Activated naive CD4-positive, alpha-beta T cell treated with anti-CD3 and anti-CD28 coated beads, Interleukin-2, amount 50 U/mL, for 24 hours (primary cell): ENCODE measurements around the gene SYNDIG1L.
A peak's percentile ranks its signal among the peaks of the same experiment; 100 is the strongest.

Source experiments
- H3K27ac Mint-ChIP-seq: one replicate; pipeline ENCODE4 v1.8.0; 2021; ENCODE audit warnings: mild to moderate bottlenecking, mixed read lengths
- H3K27me3 Mint-ChIP-seq: one replicate; pipeline ENCODE4 v1.8.0; 2021; ENCODE audit warnings: mixed read lengths
- H3K36me3 Mint-ChIP-seq: one replicate; pipeline ENCODE4 v1.8.0; 2021; ENCODE audit warnings: mixed read lengths
- H3K4me1 Mint-ChIP-seq: one replicate; pipeline ENCODE4 v1.8.0; 2021; ENCODE audit warnings: mixed read lengths
- H3K4me3 Mint-ChIP-seq: one replicate; pipeline ENCODE4 v1.8.0; 2021; ENCODE audit warnings: mild to moderate bottlenecking, mixed read lengths
- H3K9me3 Mint-ChIP-seq: one replicate; pipeline ENCODE4 v1.8.0; 2021; ENCODE audit warnings: mixed read lengths

The SYNDIG1L gene

DNA sequence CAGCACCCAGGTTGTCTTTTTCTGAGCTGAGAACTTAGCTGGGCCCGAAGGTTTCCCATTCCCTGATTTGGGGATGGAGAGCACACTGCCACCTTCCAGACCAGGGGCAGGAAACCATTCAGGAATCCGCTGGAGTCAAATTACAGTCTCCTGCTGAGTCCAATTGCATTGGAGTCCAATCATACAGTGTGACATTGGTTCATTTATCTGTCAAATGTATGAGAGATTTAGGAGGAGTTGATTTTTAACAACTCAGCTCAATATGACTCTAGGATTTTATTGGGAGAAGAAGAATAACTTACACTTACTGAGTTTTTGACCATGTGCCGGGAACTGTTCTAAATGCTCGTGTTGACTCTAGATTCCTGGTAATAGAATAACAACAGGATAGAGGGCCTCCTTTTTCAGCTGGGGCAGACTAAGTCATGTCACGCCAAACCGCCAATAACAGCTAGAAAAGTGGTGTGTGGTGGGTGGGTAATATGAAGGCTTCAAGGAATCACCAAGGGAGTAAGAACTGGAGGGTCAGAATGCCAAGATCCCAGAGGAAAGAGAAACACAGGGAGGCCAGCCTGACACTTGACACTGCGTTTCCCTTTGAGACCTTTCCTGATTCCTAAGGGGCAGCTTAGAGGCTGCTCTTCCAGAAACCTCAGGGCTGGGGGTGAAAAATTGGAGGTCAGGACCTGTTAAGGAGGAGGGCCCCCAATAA, 11.5 kb downstream of the SYNDIG1L start:
- Mint-ChIP-seq H3K27ac (no peak overlapping the region), H3K9me3 (no peaks in the 10 kb centered on the region), H3K36me3 (no peaks in the 10 kb centered on the region), H3K4me1 (no peaks in the 10 kb centered on the region), H3K4me3 (no peak overlapping the region), H3K27me3 (peaks cover 2% of the 10 kb centered on the region)

DNA sequence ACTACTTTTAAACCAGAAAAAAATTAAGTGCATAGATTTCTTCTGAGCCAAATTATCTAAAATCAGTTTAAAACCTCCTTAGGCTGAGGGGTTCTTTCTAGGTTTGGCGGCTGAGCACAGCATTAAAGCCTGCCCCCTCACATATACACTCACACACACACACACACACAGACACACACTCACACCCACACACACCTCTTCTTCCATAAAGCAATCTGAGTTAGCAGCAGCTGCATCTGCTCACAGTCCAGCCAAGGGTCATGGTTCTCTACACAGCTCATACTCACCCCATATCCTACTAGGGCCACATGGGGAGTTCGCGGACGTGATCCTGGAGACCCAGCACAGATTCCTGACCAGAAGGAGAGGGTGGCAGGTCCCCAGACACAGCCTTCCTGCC, 12.4 kb downstream of the SYNDIG1L start:
- Mint-ChIP-seq H3K4me3 (no peak overlapping the region), H3K36me3 (no peaks in the 10 kb centered on the region), H3K27ac (no peak overlapping the region), H3K9me3 (no peaks in the 10 kb centered on the region), H3K4me1 (no peaks in the 10 kb centered on the region), H3K27me3 (peaks cover 2% of the 10 kb centered on the region)

DNA sequence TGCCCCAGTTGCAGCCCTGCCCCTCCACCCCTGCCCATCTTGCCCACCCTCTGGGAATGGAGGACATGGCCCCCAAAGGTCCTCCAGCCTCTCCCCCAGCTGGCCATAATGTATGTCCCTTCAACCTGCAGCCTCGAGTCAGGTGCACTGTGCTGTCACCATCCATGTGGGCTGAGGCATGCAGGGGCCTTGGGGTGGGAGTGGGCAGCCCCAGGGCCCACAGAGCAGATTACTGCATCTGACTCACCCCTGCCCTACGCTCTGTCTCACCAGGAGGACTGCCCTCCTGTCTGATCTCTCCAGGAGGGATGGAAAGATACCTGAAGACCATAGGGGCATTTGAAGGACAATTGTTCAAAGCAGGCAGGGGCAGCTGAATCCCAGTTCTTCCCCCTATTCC, 13.3 kb downstream of the SYNDIG1L start:
- H3K9me3 Mint-ChIP-seq, result no peaks in the 10 kb centered on the region
- no peaks in the 10 kb centered on the region for H3K4me1 Mint-ChIP-seq
- no peak overlapping the region for H3K4me3 Mint-ChIP-seq

DNA sequence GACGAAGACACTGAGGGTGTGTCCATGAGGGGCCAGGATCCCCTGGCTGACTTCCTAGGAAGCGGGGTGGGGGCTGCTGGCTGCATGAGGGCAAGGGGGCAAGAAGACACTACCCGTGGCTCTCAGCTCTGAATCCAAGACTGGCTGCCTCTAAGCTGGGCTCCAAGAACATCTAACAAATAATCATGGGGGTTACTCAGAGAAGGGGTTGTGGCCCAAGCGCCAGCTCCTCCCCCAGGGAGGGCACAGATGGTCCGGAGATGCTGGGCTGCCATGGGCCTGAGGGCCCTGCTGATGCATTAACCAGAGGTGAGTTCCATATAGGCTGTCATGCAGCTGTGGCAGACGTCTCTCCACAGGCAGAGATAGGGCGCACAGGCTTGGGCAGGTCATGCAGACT, 14.3 kb downstream of the SYNDIG1L start:
- no peak overlapping the region for H3K27ac Mint-ChIP-seq
- H3K36me3 Mint-ChIP-seq, result no peaks in the 10 kb centered on the region
- H3K4me1 Mint-ChIP-seq, result no peaks in the 10 kb centered on the region
- no peak overlapping the region for H3K4me3 Mint-ChIP-seq
- no peaks in the 10 kb centered on the region for H3K9me3 Mint-ChIP-seq
- H3K27me3 Mint-ChIP-seq, result peaks cover 2% of the 10 kb centered on the region

More for the DNA sequence above, 13.3 kb downstream of the SYNDIG1L start:
- peaks cover 2% of the 10 kb centered on the region for H3K27me3 Mint-ChIP-seq
- H3K36me3 Mint-ChIP-seq, result no peaks in the 10 kb centered on the region
- H3K27ac Mint-ChIP-seq, result no peak overlapping the region

DNA sequence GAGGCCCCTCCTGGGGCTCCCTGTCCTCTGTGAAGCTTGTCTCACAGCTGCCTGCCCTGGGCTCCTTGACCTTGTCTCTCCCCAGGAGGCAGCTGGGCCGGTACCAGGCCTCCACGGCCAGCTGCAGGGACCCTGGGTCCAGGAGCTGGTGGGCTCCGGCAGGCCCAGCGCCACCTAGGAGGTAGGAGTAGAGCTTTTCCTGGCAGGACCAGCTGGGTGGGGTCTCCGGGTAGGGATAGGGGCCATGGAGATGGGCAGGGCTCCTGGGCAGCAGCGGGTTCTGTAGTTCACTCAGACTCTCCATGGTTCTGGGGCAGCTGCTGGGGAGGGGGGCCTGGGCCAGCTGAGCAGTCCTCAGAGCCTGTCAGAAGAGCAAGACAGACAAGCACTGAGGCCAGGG, 16.6 kb downstream of the SYNDIG1L start:
- no peaks in the 10 kb centered on the region for H3K9me3 Mint-ChIP-seq
- H3K4me1 Mint-ChIP-seq, result no peaks in the 10 kb centered on the region
- peaks cover 2% of the 10 kb centered on the region for H3K27me3 Mint-ChIP-seq
- H3K36me3 Mint-ChIP-seq, result no peaks in the 10 kb centered on the region
- H3K4me3 Mint-ChIP-seq, result no peak overlapping the region
- no peak overlapping the region for H3K27ac Mint-ChIP-seq

DNA sequence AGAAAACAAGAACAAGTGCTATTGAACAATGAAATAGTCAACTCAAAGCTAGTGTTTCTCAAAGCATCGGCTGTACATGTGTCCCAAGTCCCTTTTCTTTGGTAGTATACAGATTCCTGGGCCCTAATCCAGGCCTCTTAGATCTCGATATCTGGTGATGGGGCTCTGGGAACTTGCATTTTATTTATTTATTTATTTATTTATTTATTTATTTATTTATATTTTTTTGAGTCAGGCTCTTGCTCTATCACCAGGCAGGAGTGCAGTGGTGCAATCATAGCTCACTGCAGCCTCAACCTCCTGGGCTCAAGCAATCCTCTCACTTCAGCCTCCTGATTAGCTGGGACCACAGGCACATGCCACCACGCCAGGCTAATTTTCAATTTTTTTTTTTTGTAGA, 17.1 kb downstream of the SYNDIG1L start:
- H3K4me1 Mint-ChIP-seq, result no peaks in the 10 kb centered on the region
- H3K27ac Mint-ChIP-seq, result no peak overlapping the region
- H3K36me3 Mint-ChIP-seq, result no peaks in the 10 kb centered on the region
- H3K9me3 Mint-ChIP-seq, result no peaks in the 10 kb centered on the region
- H3K4me3 Mint-ChIP-seq, result no peak overlapping the region
- H3K27me3 Mint-ChIP-seq, result no peaks in the 10 kb centered on the region

DNA sequence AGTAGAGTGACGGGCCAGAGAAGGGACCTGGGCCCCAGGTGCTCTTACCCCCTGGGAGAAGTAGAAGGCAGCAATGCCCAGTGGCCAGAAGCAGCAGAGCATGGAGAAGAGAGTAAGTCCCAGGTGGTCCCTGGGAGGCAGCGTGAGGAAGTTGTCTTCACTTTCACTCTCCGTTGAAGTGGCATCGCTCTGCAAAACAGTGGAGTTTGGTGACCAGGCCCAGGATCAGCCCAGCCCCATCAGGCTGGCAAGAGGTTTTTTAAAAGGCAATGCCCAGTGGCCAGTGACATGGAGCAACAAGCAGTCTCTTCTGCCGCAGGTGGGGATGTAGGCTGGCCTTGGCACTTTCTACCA, 18.2 kb downstream of the SYNDIG1L start:
- Mint-ChIP-seq H3K27me3 (no peaks in the 10 kb centered on the region), H3K27ac (no peak overlapping the region), H3K4me3 (no peak overlapping the region), H3K36me3 (no peaks in the 10 kb centered on the region), H3K9me3 (no peaks in the 10 kb centered on the region), H3K4me1 (peaks cover 2% of the 10 kb centered on the region)

DNA sequence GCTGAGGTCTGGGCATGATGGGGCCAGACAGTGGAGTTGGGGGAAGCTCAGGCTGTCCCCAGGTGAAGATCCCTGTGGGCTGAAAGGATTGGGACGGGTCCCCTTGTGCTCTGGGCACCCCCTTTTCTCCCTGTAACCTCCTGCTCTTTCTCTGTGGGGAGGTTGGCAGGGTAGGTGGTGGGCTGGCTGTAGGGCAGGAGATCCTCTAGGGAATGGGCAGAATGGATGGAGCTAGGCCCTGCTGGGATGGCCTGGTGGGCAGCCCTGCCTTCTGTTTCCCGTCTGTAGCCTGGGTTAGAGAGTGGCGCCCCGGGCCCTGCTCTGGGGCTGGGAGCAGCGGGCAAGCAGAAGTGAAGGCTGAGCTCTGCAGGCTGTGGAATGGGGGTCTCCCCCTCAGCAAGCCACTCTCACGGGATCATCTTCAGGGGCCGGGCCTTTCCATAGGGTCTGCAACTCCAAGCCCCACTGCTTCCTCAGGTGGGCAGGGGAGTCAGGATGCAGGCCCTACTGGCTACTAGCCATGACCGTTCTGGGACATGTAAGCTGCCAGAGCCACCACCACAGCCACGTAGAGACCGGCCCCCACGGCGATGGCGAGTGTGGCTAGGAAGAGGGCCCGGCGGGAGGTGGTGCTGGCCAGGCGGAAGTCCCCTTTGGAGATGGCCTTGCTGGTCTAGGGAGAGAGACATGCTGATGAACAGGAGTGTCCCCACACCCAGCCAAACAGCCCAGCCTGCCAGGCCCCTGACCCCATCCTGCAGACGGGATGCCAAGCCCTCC, 18.8 kb downstream of the SYNDIG1L start:
- H3K4me3 Mint-ChIP-seq, result no peak overlapping the region
- H3K27ac Mint-ChIP-seq, result no peak overlapping the region
- no peaks in the 10 kb centered on the region for H3K9me3 Mint-ChIP-seq
- no peaks in the 10 kb centered on the region for H3K27me3 Mint-ChIP-seq
- no peaks in the 10 kb centered on the region for H3K36me3 Mint-ChIP-seq
- peaks cover 4% of the 10 kb centered on the region for H3K4me1 Mint-ChIP-seq

DNA sequence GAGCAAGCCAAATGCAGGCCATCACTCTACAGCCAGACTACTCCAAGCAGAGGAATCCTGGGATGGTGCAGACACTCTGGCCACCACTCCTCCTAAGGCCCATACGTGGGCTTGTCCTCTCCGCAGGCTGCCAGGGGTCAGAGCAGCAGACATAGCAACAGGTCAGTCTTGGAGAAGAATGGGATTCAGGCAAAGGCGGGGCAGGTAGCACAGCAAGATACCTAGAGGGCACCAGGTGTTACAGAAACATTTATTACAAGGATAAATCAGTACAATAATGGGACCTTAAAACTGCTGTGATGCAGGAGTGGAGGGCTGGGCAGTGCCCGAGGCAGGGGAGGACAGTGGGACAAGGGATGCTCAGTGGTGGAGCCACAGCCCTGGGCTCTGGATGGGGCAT, 20.3 kb downstream of the SYNDIG1L start:
- Mint-ChIP-seq H3K4me1 (peaks cover 17% of the 10 kb centered on the region), H3K27ac (no peak overlapping the region), H3K9me3 (no peaks in the 10 kb centered on the region), H3K4me3 (no peak overlapping the region), H3K36me3 (no peaks in the 10 kb centered on the region), H3K27me3 (no peaks in the 10 kb centered on the region)

DNA sequence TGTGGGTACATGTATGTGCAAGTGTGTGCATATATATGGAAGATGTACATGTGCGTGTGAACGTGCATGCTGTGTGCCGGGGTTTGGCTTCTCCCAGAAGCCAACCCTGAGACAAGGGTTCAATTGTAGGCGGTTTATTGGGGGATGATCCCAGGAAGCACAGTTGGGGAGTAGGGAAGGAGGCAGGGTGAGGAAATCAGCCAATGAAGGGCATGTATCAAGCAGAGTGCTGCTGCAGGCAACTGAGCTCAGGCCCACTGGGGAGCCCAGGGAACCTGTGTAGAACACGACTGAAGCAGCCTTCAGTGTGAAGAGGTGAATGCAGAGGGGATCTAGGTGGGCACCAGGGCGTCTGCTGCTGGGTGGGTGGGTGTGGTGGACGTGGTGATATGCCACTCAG, 21.6 kb downstream of the SYNDIG1L start:
- Mint-ChIP-seq H3K4me3 (no peak overlapping the region), H3K4me1 (peaks cover 23% of the 10 kb centered on the region), H3K27ac (no peak overlapping the region), H3K36me3 (no peaks in the 10 kb centered on the region), H3K27me3 (no peaks in the 10 kb centered on the region), H3K9me3 (no peaks in the 10 kb centered on the region)

DNA sequence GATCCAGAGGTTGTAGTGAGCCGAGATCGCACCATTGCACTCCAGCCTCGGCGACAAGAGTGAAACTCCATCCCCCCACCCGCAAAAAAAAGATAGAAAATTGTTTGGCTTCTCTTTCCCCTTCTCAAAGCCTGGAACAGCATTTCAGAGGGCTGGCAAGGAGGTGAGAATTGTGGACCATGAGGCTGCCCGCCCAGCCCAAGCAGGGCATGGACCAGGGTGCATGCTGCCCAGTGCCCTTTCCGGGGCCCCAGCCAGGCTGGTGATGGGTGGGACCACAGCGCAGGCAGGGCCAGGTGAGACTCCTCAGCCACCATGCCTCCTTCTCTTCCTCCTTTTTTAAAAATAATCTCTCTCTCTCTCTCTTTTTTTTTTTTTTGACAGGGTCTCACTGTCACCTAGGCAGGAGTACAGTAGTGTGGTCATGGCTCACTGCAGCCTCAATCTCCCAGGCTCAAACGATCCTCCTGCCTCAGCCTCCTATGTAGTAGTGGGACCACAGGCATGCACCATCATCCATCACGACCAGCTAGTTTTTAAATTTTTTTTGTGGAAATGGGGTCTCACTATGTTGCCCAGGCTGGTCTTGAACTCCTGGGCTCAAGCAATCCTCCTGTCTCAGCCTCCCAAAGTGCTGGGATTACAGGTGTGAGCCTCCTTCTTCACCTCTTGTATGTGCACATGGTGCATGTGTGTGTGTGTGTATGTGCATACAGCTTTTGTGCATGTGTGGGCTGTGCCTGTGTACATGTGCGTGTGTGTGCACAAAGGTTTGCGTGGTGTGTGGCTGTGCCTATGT, 22.2 kb downstream of the SYNDIG1L start:
- Mint-ChIP-seq H3K27ac (no peak overlapping the region), H3K27me3 (no peaks in the 10 kb centered on the region), H3K4me1 (peaks cover 23% of the 10 kb centered on the region), H3K4me3 (no peak overlapping the region), H3K36me3 (no peaks in the 10 kb centered on the region), H3K9me3 (no peaks in the 10 kb centered on the region)

DNA sequence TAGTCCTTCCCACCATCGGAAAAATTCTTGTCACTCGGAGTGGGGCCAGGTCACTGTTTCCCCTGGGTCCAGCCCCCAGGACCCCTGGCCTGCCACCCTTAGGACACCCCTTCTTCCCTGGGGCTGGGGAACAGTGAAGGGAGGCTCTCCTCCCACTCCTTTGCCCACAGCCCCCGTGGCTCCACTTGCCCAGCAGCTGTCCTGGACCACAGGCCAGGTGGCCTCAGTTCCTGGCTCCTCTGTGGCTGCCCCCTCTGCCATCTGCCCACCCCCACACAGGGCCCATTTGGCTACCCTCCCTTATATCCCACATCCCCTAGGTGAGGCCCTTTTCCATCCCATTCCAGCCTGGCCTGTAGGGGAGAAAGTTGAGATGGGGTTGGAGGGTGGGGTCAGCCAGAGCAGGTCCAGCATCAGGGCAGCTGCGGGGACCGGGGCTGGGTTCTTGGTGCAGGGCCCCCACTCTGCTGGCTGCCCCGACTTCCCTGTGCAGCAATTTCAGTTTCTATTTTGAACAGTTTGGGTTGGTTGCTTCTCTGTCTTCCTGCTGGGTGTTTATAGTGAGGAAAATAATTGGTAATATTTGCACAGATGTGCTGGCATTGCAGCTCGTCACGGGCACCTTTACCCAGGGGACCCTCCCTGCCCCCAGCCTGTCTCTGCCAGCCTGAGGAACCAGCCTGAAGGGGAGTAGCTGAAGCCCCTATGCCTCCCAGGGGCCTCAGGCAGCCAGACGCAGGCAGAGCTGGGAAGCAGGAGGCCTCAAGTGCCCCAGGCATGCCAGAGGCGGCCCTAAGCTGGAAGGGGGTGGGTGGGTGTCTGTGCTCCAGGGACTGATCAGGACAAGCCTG, 23.4 kb downstream of the SYNDIG1L start:
- H3K36me3 Mint-ChIP-seq, result no peaks in the 10 kb centered on the region
- no peaks in the 10 kb centered on the region for H3K9me3 Mint-ChIP-seq
- H3K27ac Mint-ChIP-seq, result no peak overlapping the region
- peak overlapping the region; percentile 27 for H3K4me3 Mint-ChIP-seq
- peaks cover 23% of the 10 kb centered on the region for H3K4me1 Mint-ChIP-seq
- no peaks in the 10 kb centered on the region for H3K27me3 Mint-ChIP-seq

DNA sequence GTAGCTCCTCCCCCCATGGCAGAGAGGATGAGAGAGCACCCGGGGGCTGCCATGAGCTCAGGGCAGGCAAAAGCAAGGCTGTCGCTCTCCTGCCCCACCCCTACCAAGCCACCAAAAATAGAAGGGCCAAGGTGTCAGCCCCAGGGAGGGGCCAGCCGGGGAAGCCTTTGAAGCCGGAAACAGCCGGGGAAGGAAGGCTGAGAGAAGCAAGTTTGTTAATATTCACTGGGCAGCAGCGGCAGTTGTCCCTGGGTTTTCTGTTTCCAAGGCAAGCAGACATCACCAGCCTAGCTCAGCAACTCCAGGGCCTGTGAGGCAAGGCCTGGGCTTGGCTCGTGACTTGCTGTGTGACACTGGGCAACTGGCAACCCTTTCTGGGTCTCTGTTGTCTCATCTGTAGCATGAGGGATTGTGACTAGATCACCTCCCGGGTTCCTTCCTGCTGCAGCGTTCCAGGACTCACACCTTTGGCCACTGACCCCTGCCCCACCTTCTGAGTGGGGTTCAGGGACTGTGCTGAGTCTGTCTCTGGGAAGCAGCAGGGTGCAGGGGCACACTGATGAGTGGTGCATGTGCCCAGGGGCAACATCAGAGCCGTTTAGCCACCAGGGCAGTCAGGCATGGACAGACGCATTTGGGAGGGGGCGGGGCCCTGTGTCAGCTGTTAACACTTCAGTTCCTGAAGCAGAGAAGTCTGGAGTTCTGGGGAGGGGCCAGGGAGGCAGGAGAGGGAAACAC, 24.3 kb downstream of the SYNDIG1L start:
- no peaks in the 10 kb centered on the region for H3K36me3 Mint-ChIP-seq
- no peaks in the 10 kb centered on the region for H3K27me3 Mint-ChIP-seq
- H3K4me3 Mint-ChIP-seq, result peak overlapping the region; percentile 76
- H3K27ac Mint-ChIP-seq, result peak overlapping the region; percentile 78
- H3K4me1 Mint-ChIP-seq, result peaks cover 23% of the 10 kb centered on the region
- no peaks in the 10 kb centered on the region for H3K9me3 Mint-ChIP-seq

DNA sequence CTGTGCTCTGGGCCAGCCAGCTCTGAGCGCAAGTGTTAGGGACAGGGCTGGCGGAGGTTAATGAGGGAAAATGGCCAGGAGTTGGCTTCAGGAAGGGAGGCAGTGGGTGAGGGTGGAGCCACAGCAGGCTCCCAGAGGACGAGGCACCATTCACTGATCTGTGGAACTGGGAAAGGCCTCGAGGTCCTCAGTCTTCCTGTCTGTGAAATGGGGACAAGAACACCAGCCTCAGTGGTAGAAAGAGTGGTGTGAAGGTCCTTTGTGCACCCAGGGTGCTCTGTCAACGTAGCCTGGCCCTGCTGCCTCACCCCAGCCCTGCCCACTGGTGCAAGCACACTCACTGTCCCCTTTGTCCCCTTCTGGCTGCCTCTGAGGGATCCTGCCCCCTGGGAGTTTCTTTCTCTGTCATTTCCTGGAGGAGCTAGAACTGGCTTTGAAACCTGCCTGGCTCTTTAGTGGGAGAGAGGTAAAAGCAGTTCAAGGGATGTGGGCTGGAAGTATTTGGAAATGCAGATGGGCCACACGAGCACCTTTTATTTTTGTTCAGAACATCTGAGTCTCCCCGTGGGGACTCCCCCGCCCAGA, 25.0 kb downstream of the SYNDIG1L start:
- H3K9me3 Mint-ChIP-seq, result no peaks in the 10 kb centered on the region

More for the DNA sequence above, 25.0 kb downstream of the SYNDIG1L start:
- Mint-ChIP-seq H3K4me1 (peaks cover 23% of the 10 kb centered on the region), H3K27ac (peak overlapping the region; percentile 78), H3K27me3 (no peaks in the 10 kb centered on the region), H3K36me3 (no peaks in the 10 kb centered on the region), H3K4me3 (peak overlapping the region; percentile 76)
